GM21529 (cell line): Measurements from ENCODE around the gene C1QTNF8.
"Not testable (repeated sequence)": the region's sequence is repeated elsewhere in the genome, so short reads cannot be mapped to it uniquely, and the experiment has no call there.

Experiments used
- ATAC-seq: cut with Tn5 transposase; IDR thresholded peaks from one replicate; pipeline ENCODE4 v1.9.1; 2021; ENCODE audit not compliant: unreplicated experiment

The C1QTNF8 gene

DNA sequence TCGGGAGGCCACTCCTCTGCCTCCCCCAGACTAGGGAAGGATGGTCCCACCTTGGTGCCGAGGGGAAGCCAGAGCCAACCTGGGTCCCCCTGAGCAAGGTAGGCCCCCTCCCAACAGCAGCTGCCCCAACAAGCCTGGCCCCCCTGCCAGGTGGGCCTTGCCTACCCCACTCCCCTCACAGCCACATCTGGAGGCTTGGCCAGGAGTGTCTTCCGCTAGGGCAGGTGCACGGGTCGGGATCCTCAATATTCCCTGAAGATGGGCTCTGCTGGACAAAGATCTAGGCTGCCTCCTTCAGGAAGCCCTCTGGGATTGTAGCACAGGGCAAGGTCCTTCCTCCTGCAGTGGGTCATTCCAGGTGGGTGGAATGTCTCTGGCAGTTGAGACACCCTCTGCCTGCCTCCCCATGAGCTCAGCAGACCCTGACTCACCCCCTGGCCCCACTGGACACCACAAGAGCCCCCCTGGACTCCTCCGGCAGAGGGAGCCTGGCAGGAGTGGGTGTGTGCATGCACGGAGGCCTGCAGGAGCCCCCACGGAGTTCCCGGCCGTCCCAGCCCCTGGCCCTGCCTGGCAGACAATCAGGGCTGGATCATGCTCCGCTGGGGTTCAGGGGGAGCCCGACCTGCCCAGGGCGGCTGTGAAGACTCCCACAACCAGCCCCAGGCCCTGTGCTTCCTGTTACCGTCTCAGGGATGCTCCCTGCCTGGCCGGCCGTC is 435 bp downstream of the C1QTNF8 start:
- no peak for ATAC-seq

GRCh38 chr16:1094601-1095449 is 1.2 kb downstream of the C1QTNF8 start:
- no peak for ATAC-seq

DNA sequence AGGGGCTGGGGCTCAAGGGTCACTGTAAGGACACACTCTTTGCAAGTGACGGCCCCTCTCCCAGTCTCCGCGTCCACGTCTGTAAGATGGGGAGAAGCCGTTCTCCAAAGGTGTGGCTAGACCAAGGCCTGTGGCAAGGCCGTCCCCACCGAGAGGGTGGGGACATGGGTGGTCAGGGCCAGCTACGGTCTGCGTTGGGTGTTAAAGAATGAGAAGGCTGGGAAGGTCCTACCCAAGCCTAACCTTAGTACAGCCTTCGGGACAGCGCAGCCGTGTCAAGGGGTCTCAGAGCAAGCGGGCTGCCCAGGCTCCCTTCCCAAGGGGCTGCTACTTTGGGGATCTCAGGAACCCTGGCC is 1.9 kb downstream of the C1QTNF8 start:
- ATAC-seq: no peak

DNA sequence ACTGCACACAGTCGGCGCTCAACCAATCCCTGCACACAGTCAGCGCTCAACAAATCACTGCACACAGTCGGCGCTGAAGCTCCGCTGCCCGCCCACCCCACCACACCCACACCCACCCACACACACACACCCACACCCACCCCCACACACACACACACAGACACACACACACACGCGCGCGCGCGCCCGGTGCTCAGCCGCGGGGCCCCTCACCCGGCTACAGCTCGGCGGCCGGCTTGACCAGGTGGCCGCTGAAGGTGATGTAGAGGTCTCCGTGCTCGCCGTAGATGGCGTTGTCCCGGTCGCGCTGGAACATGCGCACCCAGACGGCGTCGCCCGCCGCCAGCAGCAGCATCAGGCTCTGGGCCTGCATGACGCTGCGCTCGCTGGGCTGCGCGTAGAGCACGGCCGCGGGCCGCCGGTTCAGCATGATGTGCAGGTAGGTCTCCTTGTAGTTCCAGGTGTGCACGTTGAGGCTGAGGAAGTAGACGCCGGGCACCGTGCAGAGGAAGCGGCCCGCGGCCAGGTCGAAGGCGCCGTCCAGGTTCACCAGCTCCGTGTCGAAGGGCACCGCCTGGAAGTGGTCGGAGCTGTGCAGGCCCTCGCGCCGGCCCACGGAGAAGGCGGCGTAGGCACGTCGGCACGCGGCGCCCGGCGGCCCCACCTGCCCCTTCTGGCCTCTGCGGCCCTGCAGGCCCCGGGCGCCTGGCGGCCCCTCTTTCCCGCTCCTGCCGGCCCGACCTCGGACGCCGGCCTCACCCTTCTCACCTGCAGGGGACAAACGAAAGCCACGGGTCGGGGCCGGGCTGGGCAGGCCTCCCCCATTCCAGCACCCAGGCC is 2.5 kb downstream of the C1QTNF8 start:
- no peak for ATAC-seq

DNA sequence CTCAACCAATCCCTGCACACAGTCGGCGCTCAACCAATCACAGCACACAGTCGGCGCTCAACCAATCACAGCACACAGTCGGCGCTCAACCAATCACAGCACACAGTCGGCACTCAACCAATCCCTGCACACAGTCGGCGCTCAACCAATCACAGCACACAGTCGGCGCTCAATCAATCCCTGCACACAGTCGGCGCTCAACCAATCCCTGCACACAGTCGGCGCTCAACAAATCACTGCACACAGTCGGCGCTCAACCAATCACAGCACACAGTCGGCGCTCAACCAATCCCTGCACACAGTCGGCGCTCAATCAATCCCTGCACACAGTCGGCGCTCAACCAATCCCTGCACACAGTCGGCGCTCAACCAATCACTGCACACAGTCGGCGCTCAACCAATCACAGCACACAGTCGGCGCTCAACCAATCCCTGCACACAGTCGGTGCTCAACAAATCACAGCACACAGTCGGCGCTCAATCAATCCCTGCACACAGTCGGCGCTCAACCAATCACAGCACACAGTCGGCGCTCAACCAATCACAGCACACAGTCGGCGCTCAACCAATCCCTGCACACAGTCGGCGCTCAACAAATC is 3.3 kb downstream of the C1QTNF8 start:
- not testable (repeated sequence) for ATAC-seq

GRCh38 chr16:1091992-1092552 is 4.0 kb downstream of the C1QTNF8 start:
- no peak for ATAC-seq

- no peak for ATAC-seq
Observed at GRCh38 chr16:1090620-1091587, 5.1 kb downstream of the C1QTNF8 start.

- ATAC-seq: no peak
Observed at GRCh38 chr16:1089822-1090619, 6.0 kb downstream of the C1QTNF8 start.

DNA sequence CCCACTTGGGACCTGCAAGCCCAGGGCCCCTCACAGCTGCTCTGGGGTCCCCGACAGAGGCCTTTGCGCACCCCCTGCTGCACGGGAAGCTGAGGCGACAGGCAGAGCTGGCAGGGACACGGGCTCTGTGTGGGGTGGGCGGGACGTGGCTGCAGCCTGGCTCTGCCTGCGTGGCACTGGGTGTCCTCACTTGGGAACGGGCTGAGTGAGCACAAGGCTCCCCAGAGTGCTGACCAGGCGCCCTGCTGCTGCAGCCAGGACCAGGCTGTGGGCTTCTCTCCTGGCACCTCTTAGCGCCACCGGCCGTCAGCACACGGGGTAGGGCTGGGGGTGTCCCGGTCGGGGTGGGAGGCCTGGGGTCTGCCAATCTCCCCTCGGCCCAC is 6.6 kb downstream of the C1QTNF8 start:
- ATAC-seq: no peak

DNA sequence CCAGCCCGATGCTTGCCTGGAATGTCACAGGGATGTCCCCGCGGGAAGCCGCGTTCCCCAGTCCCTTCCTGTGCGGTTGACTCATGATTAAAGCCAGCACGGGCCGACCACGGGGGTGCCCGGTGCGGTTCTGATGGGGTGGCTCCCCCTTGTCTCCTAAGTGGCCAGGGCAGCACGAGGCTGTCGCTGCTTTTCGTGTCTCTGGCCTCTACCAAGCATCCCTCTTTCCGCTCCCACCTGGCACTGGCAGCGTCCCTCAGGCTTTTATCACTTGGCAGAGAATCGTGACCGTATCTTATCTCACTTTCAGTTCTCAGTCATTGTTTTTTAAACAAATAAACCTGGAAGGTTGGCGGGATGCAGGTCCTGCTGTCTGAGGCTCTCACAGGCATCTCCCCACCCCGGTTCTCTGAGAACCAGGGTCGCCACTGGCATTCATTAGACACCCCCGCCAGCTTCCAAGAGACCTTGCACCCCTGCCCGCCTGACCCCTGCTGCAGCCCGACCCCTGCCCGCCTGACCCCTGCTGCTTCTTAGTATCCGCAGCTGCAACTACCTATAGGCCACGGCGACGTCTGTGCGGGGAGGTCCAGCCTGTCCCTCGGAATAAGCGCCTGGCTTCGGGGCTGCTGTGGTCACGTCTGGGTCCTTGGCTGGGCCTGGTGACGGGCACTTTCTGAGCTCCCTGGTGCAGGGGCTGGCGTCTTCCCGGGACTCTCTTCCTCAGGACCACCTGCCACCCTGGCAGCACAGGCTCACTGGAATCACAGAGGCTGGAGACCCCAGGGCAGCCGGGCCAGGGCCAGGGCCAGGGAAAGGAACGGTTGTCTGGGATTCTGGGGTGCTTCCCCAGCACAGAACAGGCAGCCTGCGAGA is 7.5 kb downstream of the C1QTNF8 start:
- no peak for ATAC-seq

DNA sequence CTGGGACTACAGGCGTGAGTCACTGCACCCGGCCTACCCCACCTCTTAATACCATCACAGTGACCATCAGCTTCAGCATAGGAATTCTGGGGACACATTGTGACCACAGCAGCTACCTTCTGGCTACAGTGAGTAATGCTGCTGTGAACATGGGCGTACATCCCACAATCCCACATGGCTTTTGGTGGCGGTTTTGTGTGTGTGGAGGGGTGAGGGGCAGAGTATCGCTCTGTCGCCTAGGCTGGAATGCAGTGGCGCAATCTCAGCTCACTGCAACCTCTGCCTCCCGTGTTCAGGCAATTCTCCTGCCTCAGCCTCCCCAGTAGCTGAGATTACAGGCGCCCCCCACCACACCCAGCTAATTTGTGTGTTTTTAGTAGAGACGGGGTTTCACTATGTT is 9.6 kb downstream of the C1QTNF8 start:
- not testable (repeated sequence) for ATAC-seq

- no peak for ATAC-seq
Observed at GRCh38 chr16:1084971-1085370, 11.1 kb downstream of the C1QTNF8 start.

GRCh38 chr16:1082952-1083675 is 12.9 kb downstream of the C1QTNF8 start:
- no peak for ATAC-seq

DNA sequence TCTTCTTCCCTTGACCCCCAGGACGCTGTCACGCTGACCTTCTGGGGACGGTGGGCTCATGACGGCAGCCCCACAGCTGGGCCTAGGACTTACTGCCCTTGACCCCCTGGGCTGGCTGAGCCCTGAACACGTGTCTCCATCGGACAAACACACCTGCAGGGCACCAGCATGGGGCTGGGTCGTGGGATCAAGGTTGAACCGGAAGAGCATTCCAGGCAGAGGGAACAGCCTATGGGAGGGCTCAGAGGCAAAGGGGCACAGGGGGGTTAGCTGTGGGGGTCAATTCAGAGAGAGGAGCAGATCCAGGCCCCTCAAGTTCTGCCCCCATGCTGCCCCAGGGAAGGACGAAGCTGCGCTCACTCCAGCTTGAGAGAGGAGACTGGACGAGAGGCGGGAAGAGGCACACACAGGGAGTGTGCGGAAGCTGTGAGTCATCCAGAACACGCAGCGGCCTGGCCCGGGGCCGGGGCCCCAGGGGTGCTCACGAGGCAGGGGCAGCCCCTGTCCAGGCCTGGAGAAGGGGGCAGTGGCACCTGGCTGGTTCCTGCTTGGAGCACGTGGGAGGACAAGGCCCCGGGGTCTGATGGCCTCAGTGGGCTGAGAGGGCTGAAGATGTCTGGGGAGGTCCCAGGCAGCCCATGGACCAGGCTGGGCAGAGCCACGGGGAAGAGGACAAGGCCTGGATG is 13.6 kb downstream of the C1QTNF8 start:
- no peak for ATAC-seq

DNA sequence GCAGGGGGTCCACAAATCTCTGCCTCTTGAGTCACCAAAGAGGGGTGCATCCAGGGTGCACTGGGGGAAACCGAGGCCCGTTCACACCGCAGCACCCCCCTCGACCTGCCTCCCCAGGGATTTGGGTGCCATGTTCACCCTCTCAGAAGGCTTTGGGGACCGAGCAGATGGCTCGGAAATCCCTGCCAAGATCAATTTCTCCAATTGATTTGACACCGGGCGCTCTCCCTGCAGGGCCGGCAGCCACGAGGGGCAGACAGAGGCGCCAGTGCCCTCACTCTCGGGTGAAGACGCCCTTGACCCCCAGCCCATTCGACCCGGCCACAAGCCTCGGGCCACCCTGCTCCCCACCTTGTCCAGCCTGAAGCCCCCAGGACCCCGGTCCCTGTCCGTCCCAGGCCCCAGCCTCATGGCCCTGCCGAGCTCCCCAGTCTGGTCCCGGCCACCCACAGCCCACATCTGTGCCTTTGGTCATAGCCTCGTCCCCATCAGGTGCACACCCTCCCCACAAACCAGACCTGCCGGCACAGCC is 14.2 kb downstream of the C1QTNF8 start:
- ATAC-seq: no peak
